ENCODE measurements around the gene MTUS2. TPM values are rescaled to one million over a fixed set of nuclear protein-coding genes. Genes with fewer than 3 reads are reported as not detected.

Gene MTUS2
- total and polyA plus RNA-seq, 2 donors (not counting 3 experiments of a cell fraction or from before 2014, with no cell fraction given): not detected

GRCh38 chr13:28964052-28964451, 143.9 kb downstream of the MTUS2 start:
- H3K27ac ChIP-seq (ENCODE audit: insufficient read depth, low read depth, low read length): no peak overlapping the region
- no peaks in the 10 kb centered on the region for H3K79me2 ChIP-seq (ENCODE audit: control insufficient read depth, insufficient read depth, low read length)
- H3K36me3 ChIP-seq (ENCODE audit: control insufficient read depth in 2 of 2, extremely low read depth in 1 of 2, insufficient read depth in 2 of 2, low read length in 2 of 2): no peaks in the 10 kb centered on the region
- BruUV-seq (replicated peaks): no TSS peak
- FAIRE-seq (no peak), DNase-seq (ENCODE audit: low read depth, low spot score) (no peak)
- dilution Hi-C loops (cut with MboI; ENCODE audit: extremely low pct_ligation_motif_present, low sequenced_read_pairs): no loop called here
- no peak overlapping the region for H3K4me2 ChIP-seq (ENCODE audit: insufficient read depth, low read length)
- no peak overlapping the region for H3K4me3 ChIP-seq (replicated peaks in 1 of 3; ENCODE audit: insufficient read depth in 1 of 3, low read depth in 1 of 3, low read length in 3 of 3)
- H3K9me1 ChIP-seq (replicated peaks; ENCODE audit: control insufficient read depth, extremely low read depth, insufficient read depth, low read length): no peaks in the 10 kb centered on the region
- H3K4me1 ChIP-seq (ENCODE audit: control insufficient read depth, extremely low read depth, insufficient read depth, low read length): no peaks in the 10 kb centered on the region
- POLR2A ChIA-PET: no interaction called here
- TF ChIP-seq POLR2A (IDR thresholded peaks at IDR 0.05; ENCODE audit: low read depth, low read length) (no peak), JUN (IDR thresholded peaks at IDR 0.05; ENCODE audit: borderline replicate concordance, insufficient read depth, insufficient read length, low read depth) (no peak), FOS (IDR thresholded peaks at IDR 0.05; ENCODE audit: borderline replicate concordance, insufficient read depth, low read length) (no peak), GATA2 (IDR thresholded peaks at IDR 0.05; ENCODE audit: insufficient read depth, insufficient read length, low read depth, low read length) (no peak), EZH2 (IDR thresholded peaks at IDR 0.05; ENCODE audit: borderline replicate concordance, low read depth, low read length, severe bottlenecking) (no peak), CTCF (IDR thresholded peaks at IDR 0.05; ENCODE audit: extremely low read depth in 1 of 2, insufficient read depth in 1 of 2, low read depth in 1 of 2, low read length in 2 of 2) (no peak), MYC (IDR thresholded peaks at IDR 0.05; ENCODE audit: low read depth, low read length) (no peak), MAX (IDR thresholded peaks at IDR 0.05; ENCODE audit: insufficient read depth, insufficient read length) (no peak), POLR2AphosphoS5 (IDR thresholded peaks at IDR 0.05; ENCODE audit: insufficient read depth, low read depth, low read length) (no peak)
- H3K9me3 ChIP-seq (replicated peaks; ENCODE audit: control insufficient read depth, insufficient read depth, low read length): no peaks in the 10 kb centered on the region
- H3K27me3 ChIP-seq (ENCODE audit: control insufficient read depth in 2 of 2, insufficient read depth in 2 of 2, low read length in 2 of 2): no peaks in the 10 kb centered on the region
- no peak overlapping the region for H2AFZ ChIP-seq (ENCODE audit: low read depth, low read length)
- CTCF ChIA-PET: no interaction called here
- no peaks in the 10 kb centered on the region for H4K20me1 ChIP-seq (replicated peaks; ENCODE audit: control insufficient read depth, extremely low read depth, insufficient read depth, low read length)
- intact Hi-C loops (cut with micrococcal nuclease): no loop called here
- H3K9ac ChIP-seq (replicated peaks; ENCODE audit: extremely low read depth, insufficient read depth, low read length): no peak overlapping the region
